22Rv1 (cell line): Measurements from ENCODE around the gene INPP5B.

Experiments
- CTCF ChIP-seq: fragments of 450-650 bp; IDR thresholded peaks from 2 replicates; pipeline ENCODE4 v1.5.1; 2017; ENCODE audit warnings: mild to moderate bottlenecking
- ZFX ChIP-seq: fragments of 450-650 bp; IDR thresholded peaks from 2 replicates; pipeline ENCODE4 v1.6.1; 2017; ENCODE audit warnings: antibody characterized with exemption, borderline replicate concordance

- TF ChIP-seq CTCF (peak; percentile 86), ZFX (no peak)
These were observed 56.4 kb downstream of the INPP5B start for GRCh38 chr1:37890378-37891014.
